Glutamatergic neuron (in vitro differentiated cells): Measurements from ENCODE around the gene MLLT1. TPM values are rescaled to one million over a fixed set of nuclear protein-coding genes. Genes with fewer than 3 reads are reported as not detected.

ENCODE experiments used
- DNase-seq: peaks from one replicate; pipeline ENCODE4 v3.0.0; 2022
- H3K27ac Mint-ChIP-seq: one replicate; pipeline ENCODE4 v1.8.0; 2020; ENCODE audit warnings: mild to moderate bottlenecking, mixed read lengths, inconsistent platforms; ENCODE audit not compliant: unreplicated experiment
- H3K27me3 Mint-ChIP-seq: one replicate; pipeline ENCODE4 v1.8.0; 2020; ENCODE audit warnings: mild to moderate bottlenecking, moderate library complexity, mixed read lengths, inconsistent platforms; ENCODE audit not compliant: unreplicated experiment
- H3K36me3 Mint-ChIP-seq: one replicate; pipeline ENCODE4 v1.8.0; 2020; ENCODE audit warnings: mild to moderate bottlenecking, mixed read lengths, inconsistent platforms; ENCODE audit not compliant: unreplicated experiment
- H3K4me1 Mint-ChIP-seq: one replicate; pipeline ENCODE4 v1.8.0; 2020; ENCODE audit warnings: mild to moderate bottlenecking, low read depth, mixed read lengths, inconsistent platforms; ENCODE audit not compliant: unreplicated experiment
- H3K4me3 Mint-ChIP-seq: one replicate; pipeline ENCODE4 v1.8.0; 2020; ENCODE audit warnings: mild to moderate bottlenecking, mixed read lengths, inconsistent platforms; ENCODE audit not compliant: unreplicated experiment
- H3K9me3 Mint-ChIP-seq: one replicate; pipeline ENCODE4 v1.8.0; 2020; ENCODE audit warnings: mild to moderate bottlenecking, moderate library complexity, mixed read lengths, inconsistent platforms; ENCODE audit not compliant: unreplicated experiment
- CTCF ChIP-seq: fragments of 200-600 bp; sonication (generic); IDR thresholded peaks from one replicate; pipeline ENCODE4 v1.5.0; 2021; ENCODE audit not compliant: partially characterized antibody, unreplicated experiment
- total RNA-seq: library from RNA; stranded (reverse); fragmentation: NEBNext Ultra II Directional; extraction: Animal tissue kit (Norgen Biotek cat#: 25700); gene quantifications from one replicate; pipeline ENCODE4 v1.2.1, GENCODE V29; 2021; ENCODE audit not compliant: unreplicated experiment

The MLLT1 gene
- total RNA-seq, 1 donor from 2014 or later = 52.9 TPM

- no peaks in the 10 kb centered on the region for H3K36me3 Mint-ChIP-seq
- peaks cover 5% of the 10 kb centered on the region for H3K27me3 Mint-ChIP-seq
- no peak overlapping the region for H3K27ac Mint-ChIP-seq
- no peak for DNase-seq
- no peak overlapping the region for H3K4me3 Mint-ChIP-seq
- H3K4me1 Mint-ChIP-seq = peaks cover 8% of the 10 kb centered on the region
- no peak for TF ChIP-seq CTCF
- H3K9me3 Mint-ChIP-seq = no peaks in the 10 kb centered on the region
These were observed 15.0 kb downstream of the MLLT1 start for GRCh38 chr19:6264803-6265202.

GRCh38 chr19:6263735-6264444 is 15.9 kb downstream of the MLLT1 start:
- Mint-ChIP-seq H3K36me3 (peaks cover 5% of the 10 kb centered on the region), H3K9me3 (no peaks in the 10 kb centered on the region), H3K27me3 (peaks cover 2% of the 10 kb centered on the region), H3K27ac (no peak overlapping the region), H3K4me3 (peak overlapping the region; percentile 20), H3K4me1 (peaks cover 8% of the 10 kb centered on the region)
- no peak for DNase-seq
- TF ChIP-seq CTCF = no peak

- peaks cover 8% of the 10 kb centered on the region for H3K4me1 Mint-ChIP-seq
- H3K27ac Mint-ChIP-seq = peak overlapping the region; percentile 42
These were observed 16.5 kb downstream of the MLLT1 start for GRCh38 chr19:6263306-6263705.

GRCh38 chr19:6262519-6262918 is 17.3 kb downstream of the MLLT1 start:
- DNase-seq = no peak
- Mint-ChIP-seq H3K36me3 (peaks cover 6% of the 10 kb centered on the region), H3K4me3 (no peak overlapping the region), H3K9me3 (peaks cover 4% of the 10 kb centered on the region), H3K27me3 (peaks cover 3% of the 10 kb centered on the region), H3K4me1 (peaks cover 8% of the 10 kb centered on the region), H3K27ac (no peak overlapping the region)
- TF ChIP-seq CTCF = no peak

More at GRCh38 chr19:6263306-6263705, 16.5 kb downstream of the MLLT1 start:
- no peak for DNase-seq
- Mint-ChIP-seq H3K4me3 (no peak overlapping the region), H3K9me3 (peaks cover 4% of the 10 kb centered on the region), H3K36me3 (peaks cover 6% of the 10 kb centered on the region), H3K27me3 (peaks cover 2% of the 10 kb centered on the region)
- no peak for TF ChIP-seq CTCF

GRCh38 chr19:6261883-6262282 is 17.9 kb downstream of the MLLT1 start:
- Mint-ChIP-seq H3K4me1 (peaks cover 8% of the 10 kb centered on the region), H3K27ac (no peak overlapping the region), H3K27me3 (peaks cover 3% of the 10 kb centered on the region), H3K9me3 (peaks cover 6% of the 10 kb centered on the region), H3K4me3 (no peak overlapping the region), H3K36me3 (peaks cover 6% of the 10 kb centered on the region)
- no peak for TF ChIP-seq CTCF
- DNase-seq = no peak
